ENCODE measurements around the gene DNAJC3.
A peak's percentile ranks its signal among the peaks of the same experiment; 100 is the strongest.
"Not testable (repeated sequence)": the region's sequence is repeated elsewhere in the genome, so short reads cannot be mapped to it uniquely, and the experiment has no call there.

The DNAJC3 gene

DNA sequence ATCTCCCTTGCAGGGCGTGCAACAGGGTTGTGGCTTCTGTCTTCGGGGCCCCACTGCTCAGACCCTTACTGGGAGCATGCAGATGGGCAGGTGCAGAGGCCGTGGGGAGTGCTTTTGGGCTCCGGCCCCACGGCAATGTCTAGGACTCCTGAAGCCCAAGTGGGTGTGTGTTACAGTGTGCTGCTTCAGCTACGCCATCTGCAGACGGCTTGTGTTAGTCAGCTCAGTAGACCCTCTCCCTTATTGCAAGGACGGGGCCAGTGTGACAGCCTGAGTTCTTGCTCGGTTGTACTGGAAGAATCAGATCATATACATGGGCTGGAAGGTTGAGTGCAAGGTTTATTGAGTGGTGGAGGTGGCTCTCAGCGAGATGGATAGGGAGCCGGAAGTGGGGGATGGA is 39.3 kb downstream of the DNAJC3 start:
- DNase-seq = no peak

DNA sequence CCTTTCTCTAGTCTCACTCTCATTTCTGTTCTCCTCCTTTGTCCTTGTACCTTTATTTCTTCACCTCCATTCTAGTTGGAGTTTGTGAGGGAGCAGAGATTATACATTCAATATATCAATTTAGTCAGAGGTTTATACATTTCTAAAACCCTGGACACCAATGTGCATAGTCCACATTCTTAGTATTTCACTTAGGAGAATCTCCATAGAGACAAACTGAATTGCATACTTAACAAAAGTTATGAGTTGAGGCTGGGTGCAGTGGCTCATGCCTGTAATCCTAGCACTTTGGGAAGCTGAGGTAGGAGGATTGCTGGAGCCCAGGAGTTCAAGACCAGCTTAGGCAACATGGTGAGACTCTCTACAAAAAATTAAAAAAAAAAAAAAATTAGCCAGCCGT is 45.3 kb downstream of the DNAJC3 start:
- DNase-seq = no peak

DNA sequence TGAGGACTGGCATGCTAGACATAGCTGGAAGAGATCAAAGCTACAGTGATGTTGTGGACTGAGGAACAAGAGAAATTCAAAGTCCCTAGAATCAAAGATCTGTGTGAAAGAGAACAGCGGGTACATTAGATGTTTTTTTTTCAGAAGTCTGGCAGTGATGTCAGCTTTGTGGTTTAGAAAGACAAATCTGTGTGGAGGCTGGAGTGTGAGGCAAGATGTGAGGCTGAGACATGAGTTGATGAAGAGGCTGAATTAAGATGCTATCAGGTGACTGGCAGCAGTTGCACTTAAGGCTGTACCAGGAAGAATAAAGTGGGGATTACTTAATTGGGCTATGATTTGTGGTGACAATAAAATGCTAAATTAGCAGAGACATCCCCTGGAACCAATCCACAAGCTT is 46.5 kb downstream of the DNAJC3 start:
- DNase-seq = no peak

DNA sequence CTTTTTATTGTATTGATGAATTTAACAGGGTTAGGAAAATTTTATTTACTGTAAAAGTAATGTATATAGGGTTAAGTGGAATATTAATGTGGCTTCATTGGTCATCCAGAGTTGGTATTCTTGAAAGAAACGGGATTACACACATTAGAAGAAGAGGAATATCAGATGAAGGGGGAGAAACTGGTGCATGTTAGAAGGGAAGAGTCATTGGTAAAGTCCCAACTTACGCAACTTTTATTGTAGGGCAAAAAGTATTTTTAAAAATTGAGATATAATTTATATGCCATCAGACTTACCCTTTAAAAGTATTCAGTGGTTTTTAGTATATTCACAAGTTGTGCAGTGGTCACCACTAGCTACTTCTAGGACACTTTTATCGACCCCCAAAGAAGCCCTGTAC is 47.3 kb downstream of the DNAJC3 start:
- DNase-seq = no peak

DNA sequence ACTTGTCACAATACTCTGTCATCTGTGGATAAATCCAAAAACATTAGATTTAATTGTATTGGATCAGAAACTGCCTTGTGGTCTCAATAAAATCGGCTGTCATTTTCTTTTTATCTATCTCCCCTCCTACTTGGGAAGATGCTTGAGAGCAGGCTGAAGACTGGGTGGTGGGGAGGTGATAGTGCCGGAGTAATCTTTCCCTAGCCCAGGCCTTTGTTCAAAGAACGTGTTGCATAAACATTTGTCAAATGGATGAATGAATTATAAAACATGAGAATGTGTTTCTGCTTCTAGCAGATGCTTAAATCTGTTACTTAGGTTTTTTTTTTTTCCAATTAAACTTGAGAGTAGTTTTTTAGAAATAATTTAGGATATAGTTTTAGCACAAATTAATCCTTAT is 49.9 kb downstream of the DNAJC3 start:
- no peak for DNase-seq

DNA sequence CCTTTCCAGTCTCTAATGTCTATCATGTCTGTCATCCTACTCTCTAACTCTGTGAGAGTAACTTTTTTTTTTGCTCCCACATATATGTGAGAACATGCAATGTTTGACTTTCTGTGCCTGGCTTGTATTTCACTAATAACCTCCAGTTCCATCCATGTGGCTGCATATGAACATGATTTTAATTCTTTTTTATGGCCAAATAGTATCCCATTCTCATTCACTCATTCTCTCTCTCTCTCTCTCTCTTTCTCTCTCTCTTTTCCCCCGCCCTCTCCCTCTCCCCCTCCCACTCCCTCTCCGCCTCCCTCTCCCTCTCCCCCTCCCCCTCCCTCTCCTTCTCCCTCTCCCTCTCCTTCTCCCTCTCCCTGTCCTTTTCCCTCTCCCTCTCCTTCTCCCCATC is 52.0 kb downstream of the DNAJC3 start:
- DNase-seq = no peak

DNA sequence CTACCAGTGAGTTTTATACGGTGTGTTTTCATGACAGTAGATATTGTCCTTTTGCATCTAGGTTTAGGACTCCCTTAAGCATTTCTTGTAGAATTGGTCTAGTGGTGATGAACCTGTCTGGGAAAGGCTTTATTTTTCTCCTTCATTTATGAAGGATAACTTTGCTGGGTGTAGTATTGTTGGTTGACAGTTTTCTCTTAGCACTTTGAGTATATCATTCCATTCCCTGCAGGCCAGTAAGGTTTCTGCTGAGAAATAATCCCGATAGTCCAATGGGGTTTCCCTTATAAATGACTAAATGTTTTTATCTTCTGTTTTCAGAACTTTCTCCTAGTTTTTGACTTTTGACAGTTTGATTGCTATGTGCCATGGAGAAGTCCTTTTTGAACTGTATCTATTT is 57.2 kb downstream of the DNAJC3 start:
- no peak for DNase-seq

DNA sequence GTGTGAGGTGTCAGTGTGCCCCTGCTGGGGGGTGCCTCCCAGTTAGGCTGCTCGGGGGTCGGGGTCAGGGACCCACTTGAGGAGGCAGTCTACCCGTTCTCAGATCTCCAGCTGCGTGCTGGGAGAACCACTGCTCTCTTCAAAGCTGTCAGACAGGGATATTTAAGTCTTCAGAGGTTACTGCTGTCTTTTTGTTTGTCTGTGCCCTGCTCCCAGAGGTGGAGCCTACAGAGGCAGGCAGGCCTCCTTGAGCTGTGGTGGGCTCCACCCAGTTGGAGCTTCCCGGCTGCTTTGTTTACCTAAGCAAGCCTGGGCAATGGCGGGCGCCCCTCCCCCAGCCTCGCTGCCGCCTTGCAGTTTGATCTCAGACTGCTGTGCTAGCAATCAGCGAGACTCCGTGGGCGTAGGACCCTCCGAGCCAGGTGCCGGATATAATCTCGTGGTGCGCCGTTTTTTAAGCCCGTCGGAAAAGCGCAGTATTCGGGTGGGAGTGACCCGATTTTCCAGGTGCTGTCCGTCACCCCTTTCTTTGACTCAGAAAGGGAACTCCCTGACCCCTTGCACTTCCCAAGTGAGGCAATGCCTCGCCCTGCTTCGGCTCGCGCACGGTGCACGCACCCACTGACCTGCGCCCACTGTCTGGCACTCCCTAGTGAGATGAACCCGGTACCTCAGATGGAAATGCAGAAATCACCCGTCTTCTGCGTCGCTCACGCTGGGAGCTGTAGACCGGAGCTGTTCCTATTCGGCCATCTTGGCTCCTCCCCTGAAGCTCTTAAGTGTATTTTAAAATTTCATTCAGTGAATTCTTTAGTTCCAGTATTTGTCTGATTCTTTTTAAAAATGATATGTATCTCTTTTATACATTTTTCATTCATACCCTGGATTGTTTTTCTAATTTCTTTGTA is 63.4 kb downstream of the DNAJC3 start:
- DNase-seq = not testable (repeated sequence)

DNA sequence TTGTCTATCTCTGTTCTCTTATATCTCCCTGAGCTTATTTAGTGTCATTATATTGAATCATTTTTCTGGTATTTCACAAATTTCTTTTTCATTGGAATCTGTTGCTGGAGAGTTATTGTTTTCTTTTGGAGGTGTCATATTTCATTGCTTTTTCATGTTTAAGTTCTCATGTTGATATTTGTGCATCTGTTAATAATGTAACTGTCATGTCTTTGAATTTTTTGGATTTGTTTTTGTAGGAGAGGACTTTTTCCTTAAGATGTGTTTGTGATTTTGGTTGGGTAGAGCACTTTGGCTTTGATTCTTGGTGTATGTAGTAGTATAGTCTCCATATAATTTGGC is 64.0 kb downstream of the DNAJC3 start:
- no peak for DNase-seq

DNA sequence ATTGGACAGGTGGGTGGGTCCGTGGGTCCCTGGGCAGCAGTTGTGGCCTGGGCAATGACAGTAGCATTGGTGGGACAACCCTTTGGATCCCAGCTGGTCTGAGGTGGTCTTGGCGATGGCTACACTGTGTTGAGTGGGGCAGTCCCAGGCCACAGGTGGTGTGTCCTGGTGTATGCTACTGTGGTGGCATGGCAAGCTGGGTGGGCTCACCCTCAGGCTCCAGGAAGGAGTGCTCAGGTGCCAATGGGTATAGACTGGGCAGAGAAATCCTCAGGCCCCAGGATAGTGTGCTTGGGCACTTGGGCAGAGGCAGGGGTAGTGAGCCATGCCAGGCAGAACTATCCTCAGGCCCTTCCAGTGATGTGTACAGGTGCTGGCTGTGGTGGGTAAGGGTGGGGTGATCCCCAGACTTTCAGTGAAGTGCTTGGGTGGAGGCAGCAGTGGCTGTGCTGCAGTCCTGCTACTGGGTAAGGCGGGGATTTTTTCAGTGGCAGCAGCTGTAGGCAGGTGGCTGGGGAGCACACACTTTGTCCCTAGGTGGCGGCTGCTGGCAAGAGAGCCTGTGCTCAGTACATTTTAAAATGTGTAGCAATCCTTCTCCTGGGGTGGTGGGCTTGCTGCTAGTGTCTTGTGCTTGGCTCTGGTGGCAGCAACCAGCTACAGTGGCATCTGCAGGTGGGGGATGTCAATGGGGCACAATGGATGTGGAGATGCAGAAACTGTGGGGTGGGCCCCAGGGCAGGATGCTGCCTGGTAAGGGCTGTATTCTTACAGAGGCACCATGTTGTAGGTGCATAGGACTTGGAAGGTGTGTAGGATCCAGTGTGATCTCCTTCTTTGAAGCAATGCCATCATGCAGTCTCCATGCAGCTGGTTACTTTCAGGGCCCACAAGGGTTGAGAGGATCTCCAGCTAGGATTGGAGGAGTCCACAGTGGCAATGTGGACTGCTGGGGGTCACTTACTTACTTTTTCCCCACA is 64.9 kb downstream of the DNAJC3 start:
- no peak for DNase-seq

DNA sequence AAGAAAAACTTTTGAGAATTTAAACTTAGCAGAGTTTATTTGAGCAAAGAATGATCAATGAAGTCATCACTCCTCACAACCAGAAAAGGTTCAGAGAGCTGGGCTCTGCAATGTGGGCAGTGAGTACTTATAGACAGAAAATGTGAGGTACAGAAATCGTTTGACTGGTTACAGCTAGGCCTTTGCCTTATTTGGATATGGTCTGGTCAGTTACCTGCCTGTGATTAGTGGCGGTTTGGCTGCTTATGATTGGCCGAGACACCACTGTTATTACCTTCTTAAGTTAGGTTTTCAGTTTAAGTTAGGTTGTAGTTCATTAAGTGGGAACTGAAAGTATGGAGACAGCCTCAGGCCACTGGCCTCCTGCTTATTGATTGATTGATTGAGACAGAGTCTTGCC is 66.3 kb downstream of the DNAJC3 start:
- no peak for DNase-seq

DNA sequence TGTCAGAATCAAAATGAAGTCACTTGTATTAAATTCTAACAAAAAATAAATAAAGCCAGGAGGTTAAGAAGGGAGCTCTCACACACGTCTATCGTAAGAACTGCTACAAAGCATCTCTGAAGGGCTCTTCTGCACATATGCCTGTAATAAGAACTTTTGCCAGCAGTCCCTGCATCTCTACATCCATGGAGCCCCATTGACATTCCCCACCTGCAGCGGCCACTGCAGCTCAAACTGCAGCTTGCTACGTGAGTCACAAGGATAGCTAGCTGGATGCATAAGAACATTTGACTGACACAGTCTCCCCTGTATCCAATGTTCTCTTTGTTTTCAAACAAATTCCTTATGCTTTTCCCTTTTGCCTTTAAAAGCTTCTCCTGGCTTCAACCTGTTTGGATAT is 68.3 kb downstream of the DNAJC3 start:
- peak; percentile 55 for DNase-seq

DNA sequence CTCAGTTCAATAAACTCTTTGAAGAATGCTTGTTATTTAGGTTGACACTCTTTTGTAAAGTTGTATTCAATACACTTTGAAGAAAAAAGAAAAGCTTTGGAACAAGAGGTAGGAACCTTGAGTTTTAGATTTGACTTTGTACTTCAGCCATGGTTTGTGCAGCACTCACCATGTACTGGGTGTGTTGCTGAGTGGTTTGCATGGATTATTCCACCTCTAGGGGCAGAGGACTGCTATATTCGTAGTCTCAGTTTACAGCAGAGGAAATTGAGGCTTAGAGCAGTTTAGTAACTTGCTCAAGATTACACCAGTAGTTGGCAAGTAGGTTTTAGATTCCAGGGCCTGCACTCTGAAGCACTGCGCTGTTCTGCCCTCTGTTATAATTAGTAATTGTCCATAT is 68.8 kb downstream of the DNAJC3 start:
- DNase-seq = no peak

DNA sequence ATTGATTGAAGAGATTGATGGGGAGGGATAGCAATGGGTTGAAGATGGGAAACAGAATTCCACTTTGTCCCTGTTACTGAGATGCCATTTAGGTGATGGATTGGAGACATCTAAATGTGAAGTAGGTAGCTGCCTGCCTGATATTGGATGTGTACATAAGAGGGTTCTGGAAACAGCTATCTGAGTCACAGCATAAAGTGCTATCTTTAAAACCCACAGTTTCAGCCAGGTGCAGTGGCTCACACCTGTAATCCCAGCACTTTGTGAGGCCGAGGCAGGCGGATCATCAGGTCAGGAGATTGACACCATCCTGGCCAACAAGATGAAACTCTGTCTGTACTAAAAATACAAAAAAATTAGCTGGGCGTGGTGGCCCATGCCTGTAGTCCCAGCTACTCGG is 72.6 kb downstream of the DNAJC3 start:
- no peak for DNase-seq

DNA sequence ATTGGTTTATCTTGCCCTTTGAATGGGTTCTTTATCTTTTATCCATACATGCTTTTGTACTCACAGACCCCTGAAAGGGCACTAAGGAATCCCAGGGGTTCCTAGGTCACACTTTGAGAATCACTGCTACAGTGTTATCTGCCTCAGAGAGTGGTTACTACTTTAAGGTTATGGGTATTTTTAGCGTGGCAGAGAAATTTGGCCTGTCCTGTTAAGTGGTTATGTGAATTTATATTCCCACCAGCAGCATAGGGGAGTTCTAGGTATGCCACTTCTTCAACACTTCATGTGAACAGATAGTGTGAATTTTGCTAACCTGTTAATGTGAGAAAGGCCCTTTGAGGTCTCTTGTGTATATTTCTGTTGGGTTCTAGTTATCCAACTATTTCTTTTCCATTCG is 75.7 kb downstream of the DNAJC3 start:
- DNase-seq = no peak

DNA sequence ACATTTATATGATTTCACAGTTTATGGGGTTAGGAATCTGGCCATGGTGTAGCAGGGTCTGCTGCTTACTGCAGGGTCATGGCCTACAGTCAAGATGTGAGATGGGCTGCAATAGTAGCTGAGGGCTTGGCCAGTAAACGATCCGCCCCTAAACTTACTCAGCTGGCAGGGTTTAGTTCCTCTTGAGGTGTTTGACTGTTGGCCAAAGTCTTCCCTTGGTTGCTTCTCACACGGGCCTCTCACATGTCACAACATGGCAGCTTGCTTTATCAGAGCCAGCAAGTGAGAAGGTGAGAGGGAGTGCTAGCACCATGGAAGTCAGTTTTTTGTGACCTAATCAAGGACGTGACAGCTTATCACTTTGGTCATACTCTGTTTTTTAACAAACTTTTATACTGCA is 77.1 kb downstream of the DNAJC3 start:
- DNase-seq = no peak

DNA sequence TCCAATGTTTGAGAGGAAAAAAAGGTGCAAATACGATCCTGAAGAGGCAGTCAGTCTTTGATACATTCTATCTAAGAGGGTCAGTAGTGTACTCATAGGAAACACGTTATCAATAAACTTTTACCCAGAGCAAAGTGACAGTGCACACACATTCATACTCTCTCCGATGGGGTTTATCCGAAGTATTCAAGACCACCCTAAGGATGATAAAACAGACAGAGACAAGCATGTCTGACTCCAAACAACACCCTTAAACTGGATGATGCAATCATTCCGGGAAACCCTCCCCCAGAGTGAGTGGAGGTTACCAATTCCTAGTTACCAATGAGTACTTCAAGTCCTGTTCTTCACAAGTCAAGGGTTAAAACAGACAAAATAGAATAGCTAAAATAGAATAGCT is 79.1 kb downstream of the DNAJC3 start:
- DNase-seq = no peak

DNA sequence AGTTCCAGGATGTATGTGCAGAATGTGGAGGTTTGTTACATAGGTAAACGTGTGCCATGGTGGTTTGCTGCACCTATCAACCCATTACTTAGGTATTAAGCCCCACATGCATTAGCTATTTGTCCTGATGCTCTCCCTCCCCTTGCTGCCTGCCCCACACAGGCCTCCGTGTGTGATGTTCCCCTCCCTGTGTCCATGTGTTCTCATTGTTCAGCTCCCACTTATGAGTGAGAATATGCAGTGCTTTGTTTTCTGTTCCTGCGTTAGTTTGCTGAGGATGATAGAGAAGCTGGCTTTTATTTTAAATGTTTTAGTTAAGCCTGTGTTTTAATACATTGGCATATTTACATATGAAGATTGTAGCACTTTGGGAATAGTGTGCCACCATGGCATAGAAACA is 85.7 kb downstream of the DNAJC3 start:
- not testable (repeated sequence) for DNase-seq

DNA sequence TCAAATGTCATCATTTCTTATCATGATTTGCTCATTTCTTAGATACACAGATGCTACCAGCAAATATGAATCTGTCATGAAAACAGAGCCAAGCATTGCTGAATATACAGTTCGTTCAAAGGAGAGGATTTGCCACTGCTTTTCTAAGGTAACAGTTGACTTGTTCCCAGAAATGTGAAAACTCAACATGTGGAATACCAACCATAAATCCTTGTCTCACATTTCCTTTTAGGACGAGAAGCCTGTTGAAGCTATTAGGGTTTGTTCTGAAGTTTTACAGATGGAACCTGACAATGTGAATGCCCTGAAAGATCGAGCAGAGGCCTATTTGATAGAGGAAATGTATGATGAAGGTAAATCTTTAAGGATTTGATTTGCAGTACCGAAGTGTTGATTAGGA is 86.7 kb downstream of the DNAJC3 start:
- DNase-seq = no peak

DNA sequence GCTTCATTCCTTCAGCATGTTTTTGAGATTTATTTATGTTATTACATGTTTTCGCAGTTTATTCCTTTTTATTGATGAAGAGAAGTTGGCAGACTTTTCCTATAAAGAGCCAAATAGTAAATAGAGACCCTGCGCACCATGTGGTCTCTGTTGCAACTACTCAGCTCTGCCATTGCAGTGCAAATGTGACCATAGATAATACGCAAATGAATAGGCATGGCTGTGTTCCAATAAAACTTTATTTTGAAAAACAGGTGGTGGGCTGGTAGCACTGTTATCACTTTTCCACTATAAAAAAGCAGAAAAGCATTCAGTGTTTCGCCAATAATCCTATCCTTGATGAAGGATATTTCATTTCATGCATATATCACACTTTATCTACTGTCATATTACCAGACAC is 95.0 kb downstream of the DNAJC3 start:
- DNase-seq = no peak

DNA sequence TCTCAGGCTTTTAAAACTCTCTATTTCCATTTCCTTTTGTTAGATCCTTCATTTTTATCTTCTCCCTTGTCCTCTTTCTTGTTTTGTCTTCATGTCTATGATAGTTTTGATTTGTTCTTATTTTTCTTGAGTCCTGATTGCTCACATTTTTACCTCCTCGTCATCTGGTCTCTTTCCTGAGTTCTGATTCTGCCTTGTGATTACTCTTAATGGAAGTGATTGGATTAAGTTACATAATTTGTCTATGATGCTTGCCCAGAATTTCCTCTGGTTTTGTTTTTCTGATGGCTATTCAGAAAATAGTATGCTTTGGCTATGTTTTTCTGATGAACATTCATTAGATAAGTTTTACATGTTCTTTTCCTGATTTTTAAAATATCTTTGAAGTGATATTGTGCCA is 102.6 kb downstream of the DNAJC3 start:
- DNase-seq = no peak

DNA sequence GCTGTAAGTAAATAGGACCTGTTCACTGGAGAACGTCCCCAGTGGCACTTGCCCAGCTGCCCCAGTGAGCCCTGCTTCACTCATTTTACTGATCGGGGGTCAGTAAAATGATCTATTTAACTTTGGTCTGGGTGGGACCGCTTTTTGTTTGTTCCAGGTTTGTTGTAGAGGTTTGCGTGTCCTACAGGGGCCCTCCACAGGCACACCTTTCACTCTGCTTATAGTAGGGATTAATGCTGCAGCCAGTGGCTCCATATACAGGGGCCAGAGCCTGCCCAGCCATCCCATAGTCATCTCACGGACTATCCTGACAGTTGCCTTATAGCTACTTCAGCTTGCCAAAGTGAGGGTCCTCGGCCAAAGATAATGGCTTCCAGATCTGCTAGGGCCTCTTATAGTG is 104.1 kb downstream of the DNAJC3 start:
- DNase-seq = no peak

DNA sequence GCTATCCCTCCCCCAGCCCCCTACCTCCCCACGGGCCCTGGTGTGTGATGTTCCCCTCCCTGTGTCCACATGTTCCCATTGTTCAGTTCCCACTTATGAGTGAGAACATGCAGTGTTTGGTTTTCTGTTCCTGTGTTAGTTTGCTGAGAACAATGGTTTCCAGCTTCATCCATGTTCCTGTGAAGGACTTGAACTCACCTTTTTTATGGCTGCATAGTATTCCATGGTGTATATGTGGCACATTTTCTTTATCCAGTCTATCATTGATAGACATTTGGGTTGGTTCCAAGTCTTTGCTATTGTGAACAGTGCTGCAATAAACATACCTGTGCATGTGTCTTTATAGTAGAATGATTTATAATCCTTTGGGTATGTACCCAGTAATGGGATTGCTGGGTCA is 105.0 kb downstream of the DNAJC3 start:
- not testable (repeated sequence) for DNase-seq

DNA sequence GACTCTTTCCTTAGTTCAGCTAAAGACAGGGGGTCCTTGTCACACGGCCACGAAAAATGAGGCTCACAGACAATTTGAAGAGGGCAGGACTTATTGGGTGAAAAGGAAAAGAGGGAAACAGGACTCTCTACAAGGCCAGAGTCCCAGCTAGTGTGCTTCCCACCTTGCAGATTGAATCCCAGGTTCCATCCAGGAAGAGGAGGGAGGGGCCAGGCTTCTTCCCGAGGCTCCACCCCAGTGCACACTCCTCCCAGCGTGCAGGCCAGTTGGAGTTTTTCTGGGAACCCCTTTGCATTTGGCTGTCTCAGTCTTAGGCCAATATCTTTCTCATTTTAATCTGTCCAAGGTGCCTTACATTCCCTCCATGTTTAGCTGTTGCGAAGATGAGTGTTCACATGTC is 106.8 kb downstream of the DNAJC3 start:
- no peak for DNase-seq

All from islet precursor cell (in vitro differentiated cells).